WI38 (cell line): ENCODE results near the gene USHBP1.
A peak's percentile ranks its signal among the peaks of the same experiment; 100 is the strongest.

Source experiments
- H3K4me3 ChIP-seq: 2 replicates; pipeline ENCODE4 v1.5.1; 2011; ENCODE audit warnings: low read depth, mild to moderate bottlenecking, control low read depth, low read length
- CTCF ChIP-seq: IDR thresholded peaks from 2 replicates; pipeline ENCODE4 v1.5.1; 2012; ENCODE audit warnings: low read depth, mild to moderate bottlenecking, control low read depth, low read length

USHBP1 gene

GRCh38 chr19:17210296-17210695 lies 54.2 kb downstream of the USHBP1 start:
- no peak for TF ChIP-seq CTCF
- H3K4me3 ChIP-seq = no peak overlapping the region

GRCh38 chr19:17209126-17210036 lies 55.2 kb downstream of the USHBP1 start:
- no peak overlapping the region for H3K4me3 ChIP-seq
- TF ChIP-seq CTCF = no peak

- no peak for TF ChIP-seq CTCF
- no peak overlapping the region for H3K4me3 ChIP-seq
These were observed 57.6 kb downstream of the USHBP1 start for GRCh38 chr19:17206736-17207581.

- TF ChIP-seq CTCF = peak; percentile 64
- no peak overlapping the region for H3K4me3 ChIP-seq
These were observed 59.1 kb downstream of the USHBP1 start for GRCh38 chr19:17205237-17206140.

GRCh38 chr19:17202713-17203112 lies 61.8 kb downstream of the USHBP1 start:
- TF ChIP-seq CTCF = no peak

GRCh38 chr19:17202249-17202648 lies 62.3 kb downstream of the USHBP1 start:
- H3K4me3 ChIP-seq = no peak overlapping the region
- TF ChIP-seq CTCF = no peak

More at GRCh38 chr19:17202713-17203112, 61.8 kb downstream of the USHBP1 start:
- no peak overlapping the region for H3K4me3 ChIP-seq
